Adrenal gland (tissue), 12 donors: ENCODE data around the gene ASPHD1. TPM values are rescaled to one million over a fixed set of nuclear protein-coding genes. Genes with fewer than 3 reads are reported as not detected.

Experiments
- DNase-seq, 7 donors: peaks; one replicate each; pipeline ENCODE4 v3.0.0-alpha.2; 2019 to 2020
- H3K27ac ChIP-seq, 5 donors: fragments of 200-600 bp; sonication (generic) in 4 of 5; 1 replicate in 3 of 5; 2 replicates in 2 of 5; pipeline versions ENCODE4 v1.5.1 to v1.8.0; 2016 to 2020; ENCODE audit warnings: mild to moderate bottlenecking in 1 of 5
- H3K27me3 ChIP-seq: fragments of 200-600 bp; 2 replicates; pipeline ENCODE4 v1.8.0; 2021
- H3K36me3 ChIP-seq, 2 donors: fragments of 200-600 bp; replicated peaks in 1 of 2; 1 replicate in 1 of 2; 2 replicates in 1 of 2; pipeline versions ENCODE4 v1.5.1 to v1.8.0; 2018 to 2022
- H3K4me1 ChIP-seq, 2 donors: fragments of 200-600 bp; replicated peaks in 1 of 2; 1 replicate in 1 of 2; 2 replicates in 1 of 2; pipeline versions ENCODE4 v1.5.1 to v1.8.0; 2018 to 2021
- H3K4me3 ChIP-seq, 4 donors: fragments of 200-600 bp; sonication (generic) in 3 of 4; one replicate each; pipeline ENCODE4 v1.5.1; 2016 to 2018
- H3K9me3 ChIP-seq, 3 donors: fragments of 200-600 bp; sonication (generic) in 1 of 3; replicated peaks in 1 of 3; 1 replicate in 2 of 3; 2 replicates in 1 of 3; pipeline versions ENCODE4 v1.5.1 to v1.8.0; 2016 to 2021
- CTCF ChIP-seq, 6 experiments: fragments of 450-650 bp in 4 of 6; fragments of 200-600 bp in 2 of 6; sonication (generic) in 1 of 6; IDR thresholded peaks; 1 replicate in 5 of 6; 2 replicates in 1 of 6; pipeline versions ENCODE4 v1.5.1 to v1.8.0; 2016 to 2021; ENCODE audit warnings: antibody characterized with exemption in 6 of 6, mild to moderate bottlenecking in 2 of 6, moderate library complexity in 1 of 6
- POLR2A ChIP-seq, 2 donors: fragments of 450-650 bp; IDR thresholded peaks; one replicate each; pipeline ENCODE4 v1.6.1; 2017; ENCODE audit warnings: antibody characterized with exemption in 2 of 2, mild to moderate bottlenecking in 2 of 2, moderate library complexity in 1 of 2
- WGBS, 4 donors: extraction: QIAGEN DNeasy Blood & Tissue Kit in 2 of 4; methylation state at CpG; one replicate each; pipeline versions ENCODE4 v1.1.5 to v1.1.7; 2013 to 2017; 5-methylcytosine and 5-hydroxymethylcytosine counted together
- intact Hi-C, 2 donors: fragments of 100-400 bp; cut with DNase I; formaldehyde crosslinking; loops; one replicate each; pipeline versions ENCODE4 v1.14.1 to v1.15.0; 2022 to 2023
- polyA plus RNA-seq, 3 donors: library from polyadenylated mRNA; stranded (reverse); fragments of 200-250 nt in 2 of 3; fragments of 350-450 nt in 1 of 3; fragmentation: Illumina TruSeq in 1 of 3; extraction: RNeasy Lipid Tissue Mini Kit (QIAGEN cat#74804) in 1 of 3; gene quantifications; one replicate each; pipeline ENCODE4 v1.2.3, GENCODE V29; 2013 to 2014
- total RNA-seq, 9 donors: library from RNA; depleted of rRNA in 4 of 9; stranded (reverse); fragments of >200 nt in 4 of 9; fragments of 120-200 nt in 1 of 9; fragmentation: NEBNext Ultra II Directional in 1 of 9; extraction: Animal tissue kit (Norgen Biotek cat#: 25700) in 1 of 9; gene quantifications; one replicate each; pipeline versions ENCODE4 v1.1.0 to v1.2.4, GENCODE V29; 2013 to 2023
- donor health status: healthy with polysubstance abuse.
- donor health status: Bipolar disorder and iron deficiency.
- donor health status: DM: yes; HTN: yes; CAD: no.
- donor health status: DM: no; HTN: no; CAD: no.
- donor health status: DM: no; HTN: no; CAD: no.
- donor health status: DM: yes; HTN: yes; CAD: no.

Gene ASPHD1
- total and polyA plus RNA-seq, 12 donors, result 0.34 to 15.8 (median 4.4) TPM

GRCh38 chr16:29891525-29892457, 8.5 kb upstream of the ASPHD1 start:
- Histone ChIP-seq H3K4me1 (no peaks in the 10 kb centered on the region), H3K36me3 (no peaks in the 10 kb centered on the region), H3K4me3 (no peak overlapping the region), H3K27me3 (no peaks in the 10 kb centered on the region), H3K9me3 (no peaks in the 10 kb centered on the region), H3K27ac (no peak overlapping the region)
- TF ChIP-seq CTCF (IDR thresholded peaks at IDR 0.05) (no peak), POLR2A (IDR thresholded peaks at IDR 0.05) (no peak)
- WGBS, 4 donors, result 70 to 77% (median 74%) methylated on average over 9 to 10 of the region's 10 CpGs
- intact Hi-C loops, result no loop called here
- DNase-seq, result no peak

GRCh38 chr16:29892458-29892813, 7.9 kb upstream of the ASPHD1 start:
- H3K4me3 ChIP-seq, result no peak overlapping the region
- TF ChIP-seq CTCF (IDR thresholded peaks at IDR 0.05), result no peak
- no peaks in the 10 kb centered on the region for H3K27me3 ChIP-seq
- no peaks in the 10 kb centered on the region for H3K9me3 ChIP-seq
- H3K36me3 ChIP-seq, result no peaks in the 10 kb centered on the region
- intact Hi-C loops, result no loop called here
- no peak for DNase-seq
- WGBS, 4 donors, result 86 to 98% (median 88%) methylated on average over 3 to 6 of the region's 6 CpGs
- no peaks in the 10 kb centered on the region for H3K4me1 ChIP-seq
- no peak overlapping the region for H3K27ac ChIP-seq

GRCh38 chr16:29893553-29893952, 6.7 kb upstream of the ASPHD1 start:
- intact Hi-C loops, result no loop called here
- 91 to 95% (median 94%) methylated on average over 3 of the region's 3 CpGs for WGBS, 4 donors
- no peak for DNase-seq
- Histone ChIP-seq H3K36me3 (no peaks in the 10 kb centered on the region), H3K9me3 (no peaks in the 10 kb centered on the region), H3K4me3 (no peak overlapping the region), H3K27me3 (no peaks in the 10 kb centered on the region), H3K27ac (no peak overlapping the region), H3K4me1 (peaks cover 0 to 1% of the 10 kb centered on the region in 2 donors)
- TF ChIP-seq CTCF (IDR thresholded peaks at IDR 0.05), result no peak
- TF ChIP-seq POLR2A (IDR thresholded peaks at IDR 0.05), result no peak

GRCh38 chr16:29894352-29894751, 5.9 kb upstream of the ASPHD1 start:
- no peak overlapping the region for H3K27ac ChIP-seq
- no peak for DNase-seq
- no peaks in the 10 kb centered on the region for H3K27me3 ChIP-seq
- intact Hi-C loops, result no loop called here
- 64 to 75% (median 68%) methylated on average over 4 of the region's 4 CpGs for WGBS, 4 donors
- H3K4me3 ChIP-seq, result no peak overlapping the region
- TF ChIP-seq CTCF (IDR thresholded peaks at IDR 0.05) (no peak), POLR2A (IDR thresholded peaks at IDR 0.05) (no peak)
- H3K4me1 ChIP-seq, result peaks cover 0 to 4% of the 10 kb centered on the region in 2 donors
- no peaks in the 10 kb centered on the region for H3K36me3 ChIP-seq
- H3K9me3 ChIP-seq, result no peaks in the 10 kb centered on the region
